ENCODE measurements around the gene DDX46. TPM values are rescaled to one million over a fixed set of nuclear protein-coding genes. Genes with fewer than 3 reads are reported as not detected.

DDX46 gene
- total RNA-seq, 1 donor from 2014 or later = 59.4 TPM

- no peak for TF ChIP-seq CTCF (IDR thresholded peaks at IDR 0.05; ENCODE audit: unreplicated experiment)
- H3K27ac Mint-ChIP-seq (ENCODE audit: unreplicated experiment) = peak within 1 kb of the TSS; percentile 61
- H3K4me1 Mint-ChIP-seq (ENCODE audit: unreplicated experiment) = peaks cover 12% of the 10 kb centered on the region
- peak within 1 kb of the TSS; percentile 93 for H3K4me3 Mint-ChIP-seq (ENCODE audit: unreplicated experiment)
- no peaks in the 10 kb centered on the region for H3K36me3 Mint-ChIP-seq (ENCODE audit: low read depth, unreplicated experiment)
- H3K27me3 Mint-ChIP-seq (ENCODE audit: unreplicated experiment) = peaks cover 2% of the 10 kb centered on the region
- peak; percentile 85 for DNase-seq (ENCODE audit: low spot score)
- no peaks in the 10 kb centered on the region for H3K9me3 Mint-ChIP-seq (ENCODE audit: unreplicated experiment)
Observed at GRCh38 chr5:134873987-134874830, 115.6 kb downstream of the DDX46 start, which contains the start of gene TXNDC15. Gene TXNDC15 (plus strand): TSS chr5:134874371. CDS start chr5:134874428, 57 bp downstream.

GRCh38 chr5:134874831-134875655, 116.5 kb downstream of the DDX46 start:
- peaks cover 3% of the 10 kb centered on the region for H3K36me3 Mint-ChIP-seq (ENCODE audit: low read depth, unreplicated experiment)
- DNase-seq (ENCODE audit: low spot score) = peak; percentile 12
- peaks cover 14% of the 10 kb centered on the region for H3K4me1 Mint-ChIP-seq (ENCODE audit: unreplicated experiment)
- H3K27ac Mint-ChIP-seq (ENCODE audit: unreplicated experiment) = no peak overlapping the region
- peaks cover 2% of the 10 kb centered on the region for H3K27me3 Mint-ChIP-seq (ENCODE audit: unreplicated experiment)
- no peaks in the 10 kb centered on the region for H3K9me3 Mint-ChIP-seq (ENCODE audit: unreplicated experiment)
- TF ChIP-seq CTCF (IDR thresholded peaks at IDR 0.05; ENCODE audit: unreplicated experiment) = no peak
- peak overlapping the region; percentile 93 for H3K4me3 Mint-ChIP-seq (ENCODE audit: unreplicated experiment)

- Mint-ChIP-seq H3K27me3 (ENCODE audit: unreplicated experiment) (no peaks in the 10 kb centered on the region), H3K27ac (ENCODE audit: unreplicated experiment) (no peak overlapping the region)
Observed at GRCh38 chr5:134877159-134877558, 118.6 kb downstream of the DDX46 start.

GRCh38 chr5:134878403-134878802, 119.8 kb downstream of the DDX46 start:
- DNase-seq (ENCODE audit: low spot score) = no peak
- Mint-ChIP-seq H3K4me1 (ENCODE audit: unreplicated experiment) (peaks cover 10% of the 10 kb centered on the region), H3K27me3 (ENCODE audit: unreplicated experiment) (no peaks in the 10 kb centered on the region), H3K27ac (ENCODE audit: unreplicated experiment) (no peak overlapping the region), H3K4me3 (ENCODE audit: unreplicated experiment) (no peak overlapping the region), H3K36me3 (ENCODE audit: low read depth, unreplicated experiment) (peaks cover 5% of the 10 kb centered on the region), H3K9me3 (ENCODE audit: unreplicated experiment) (no peaks in the 10 kb centered on the region)
- no peak for TF ChIP-seq CTCF (IDR thresholded peaks at IDR 0.05; ENCODE audit: unreplicated experiment)

More at GRCh38 chr5:134877159-134877558, 118.6 kb downstream of the DDX46 start:
- Mint-ChIP-seq H3K36me3 (ENCODE audit: low read depth, unreplicated experiment) (peaks cover 5% of the 10 kb centered on the region), H3K4me3 (ENCODE audit: unreplicated experiment) (peak overlapping the region; percentile 7), H3K4me1 (ENCODE audit: unreplicated experiment) (peaks cover 14% of the 10 kb centered on the region), H3K9me3 (ENCODE audit: unreplicated experiment) (no peaks in the 10 kb centered on the region)
- no peak for DNase-seq (ENCODE audit: low spot score)
- no peak for TF ChIP-seq CTCF (IDR thresholded peaks at IDR 0.05; ENCODE audit: unreplicated experiment)

Measured in endothelial cell (in vitro differentiated cells).